OCI-LY1 (cell line): ENCODE results near the gene CCNY.
"Not testable (repeated sequence)": the region's sequence is repeated elsewhere in the genome, so short reads cannot be mapped to it uniquely, and the experiment has no call there.

Source experiments
- H2AFZ ChIP-seq: fragments of 200-600 bp; sonication (generic), shearing (Covaris generic); 2 replicates; pipeline ENCODE4 v1.6.0; 2014; ENCODE audit warnings: antibody characterized with exemption, mild to moderate bottlenecking, low read length
- H3F3A ChIP-seq: fragments of 200-600 bp; sonication (generic), shearing (Covaris generic); 2 replicates; pipeline ENCODE4 v1.6.0; 2014; ENCODE audit warnings: mild to moderate bottlenecking, antibody characterized with exemption, low read length, moderate library complexity; ENCODE audit not compliant: insufficient read depth
- H3K27ac ChIP-seq: fragments of 200-600 bp; sonication (generic); 2 replicates; pipeline ENCODE4 v1.5.1; 2014; ENCODE audit warnings: low read length, mixed run types, mild to moderate bottlenecking, low read depth; ENCODE audit not compliant: poor library complexity, severe bottlenecking
- H3K27me3 ChIP-seq: fragments of 200-600 bp; sonication (generic); 2 replicates; pipeline ENCODE4 v1.6.0; 2014; ENCODE audit warnings: antibody characterized with exemption, mild to moderate bottlenecking, low read length, moderate library complexity; ENCODE audit not compliant: insufficient read depth
- H3K36me3 ChIP-seq: fragments of 200-600 bp; sonication (generic); 2 replicates; pipeline ENCODE4 v1.6.1; 2014; ENCODE audit warnings: mild to moderate bottlenecking, antibody characterized with exemption, low read length, moderate library complexity, mixed read lengths; ENCODE audit not compliant: insufficient read depth
- H3K4me1 ChIP-seq: fragments of 200-600 bp; sonication (generic); 2 replicates; pipeline ENCODE4 v1.5.1; 2014; ENCODE audit warnings: mild to moderate bottlenecking, low read length, moderate library complexity; ENCODE audit not compliant: insufficient read depth, severe bottlenecking
- H3K4me2 ChIP-seq: fragments of 200-600 bp; sonication (generic), shearing (Covaris generic); 2 replicates; pipeline ENCODE4 v1.6.1; 2014; ENCODE audit warnings: low read length
- H3K4me3 ChIP-seq: fragments of 200-600 bp; sonication (generic); 2 replicates; pipeline ENCODE4 v1.5.1; 2014; ENCODE audit warnings: low read length, low read depth, mild to moderate bottlenecking, mixed read lengths; ENCODE audit not compliant: poor library complexity, severe bottlenecking
- H3K79me2 ChIP-seq: fragments of 200-600 bp; shearing (Covaris generic); 2 replicates; pipeline ENCODE4 v1.6.1; 2016; ENCODE audit warnings: mixed run types, low read length, mixed read lengths; ENCODE audit not compliant: insufficient read depth
- H3K9ac ChIP-seq: fragments of 200-600 bp; sonication (generic), shearing (Covaris generic); 2 replicates; pipeline ENCODE4 v1.6.1; 2014; ENCODE audit warnings: mild to moderate bottlenecking, low read length, mixed read lengths
- H3K9me2 ChIP-seq: fragments of 200-600 bp; sonication (generic), shearing (Covaris generic); 2 replicates; pipeline ENCODE4 v1.6.1; 2014; ENCODE audit warnings: low read depth, mild to moderate bottlenecking, low read length, mixed read lengths
- H3K9me3 ChIP-seq: fragments of 200-600 bp; shearing (Covaris generic); 2 replicates; pipeline ENCODE4 v1.6.1; 2014; ENCODE audit warnings: low read length, mixed read lengths
- H4K20me1 ChIP-seq: fragments of 200-600 bp; sonication (generic), shearing (Covaris generic); 2 replicates; pipeline ENCODE4 v1.6.0; 2016; ENCODE audit warnings: mild to moderate bottlenecking, low read length; ENCODE audit not compliant: insufficient read depth
- CTCF ChIP-seq: fragments of 200-600 bp; sonication (generic), shearing (Covaris generic); IDR thresholded peaks from 2 replicates; pipeline ENCODE4 v1.5.1; 2017; ENCODE audit warnings: mild to moderate bottlenecking, antibody characterized with exemption, low read length, moderate library complexity, mixed read lengths
- EZH2 ChIP-seq: fragments of 200-600 bp; sonication (generic), shearing (Covaris generic); IDR thresholded peaks from 2 replicates; pipeline ENCODE4 v1.8.0; 2017; ENCODE audit warnings: borderline replicate concordance, mixed run types, mild to moderate bottlenecking, antibody characterized with exemption, low read length, moderate library complexity, mixed read lengths

The CCNY gene

GRCh38 chr10:35353395-35353794 lies 17.1 kb downstream of the CCNY start:
- TF ChIP-seq EZH2 (no peak), CTCF (no peak)
- H3K4me1 ChIP-seq = no peaks in the 10 kb centered on the region
- no peaks in the 10 kb centered on the region for H3K79me2 ChIP-seq
- H3F3A ChIP-seq = no peaks in the 10 kb centered on the region
- no peaks in the 10 kb centered on the region for H3K27me3 ChIP-seq
- H4K20me1 ChIP-seq = 0 out of 2 replicates have a peak, but pooled peaks cover 2% of the 10 kb centered on the region
- no peak overlapping the region for H3K4me3 ChIP-seq
- no peak overlapping the region for H2AFZ ChIP-seq
- H3K9ac ChIP-seq = no peak overlapping the region
- no peaks in the 10 kb centered on the region for H3K9me3 ChIP-seq
- H3K4me2 ChIP-seq = no peak overlapping the region
- H3K36me3 ChIP-seq = no peaks in the 10 kb centered on the region; the same call in 1 of the 2 replicates
- no peaks in the 10 kb centered on the region for H3K9me2 ChIP-seq
- no peak overlapping the region for H3K27ac ChIP-seq

GRCh38 chr10:35353805-35354204 lies 17.5 kb downstream of the CCNY start:
- 0 out of 2 replicates have a peak, but pooled peaks cover 2% of the 10 kb centered on the region for H4K20me1 ChIP-seq
- H3K9me2 ChIP-seq = no peaks in the 10 kb centered on the region
- H2AFZ ChIP-seq = no peak overlapping the region
- no peak overlapping the region for H3K27ac ChIP-seq
- no peaks in the 10 kb centered on the region for H3K4me1 ChIP-seq
- no peak for TF ChIP-seq CTCF
- TF ChIP-seq EZH2 = no peak
- H3K4me2 ChIP-seq = no peak overlapping the region
- no peak overlapping the region for H3K4me3 ChIP-seq
- no peak overlapping the region for H3K9ac ChIP-seq
- H3K36me3 ChIP-seq = no peaks in the 10 kb centered on the region; the same call in 1 of the 2 replicates
- no peaks in the 10 kb centered on the region for H3K79me2 ChIP-seq
- no peaks in the 10 kb centered on the region for H3K27me3 ChIP-seq
- H3K9me3 ChIP-seq = no peaks in the 10 kb centered on the region
- H3F3A ChIP-seq = no peaks in the 10 kb centered on the region

GRCh38 chr10:35354257-35354656 lies 17.9 kb downstream of the CCNY start:
- H3K79me2 ChIP-seq, H3K4me3 ChIP-seq, H3K9me3 ChIP-seq, H4K20me1 ChIP-seq, H2AFZ ChIP-seq, H3K9ac ChIP-seq, H3K36me3 ChIP-seq, H3F3A ChIP-seq, H3K4me2 ChIP-seq, H3K4me1 ChIP-seq, H3K27me3 ChIP-seq, H3K27ac ChIP-seq, H3K9me2 ChIP-seq: not testable (repeated sequence)

GRCh38 chr10:35355971-35356724 lies 19.8 kb downstream of the CCNY start:
- no peaks in the 10 kb centered on the region for H3K4me1 ChIP-seq
- H3K4me3 ChIP-seq = no peak overlapping the region
- H3K9me2 ChIP-seq = no peaks in the 10 kb centered on the region
- no peak overlapping the region for H3K27ac ChIP-seq
- H3K4me2 ChIP-seq = no peak overlapping the region
- H4K20me1 ChIP-seq = 0 out of 2 replicates have a peak, but pooled peaks cover 2% of the 10 kb centered on the region
- no peaks in the 10 kb centered on the region for H3F3A ChIP-seq
- no peak overlapping the region for H3K9ac ChIP-seq
- H2AFZ ChIP-seq = no peak overlapping the region
- H3K9me3 ChIP-seq = no peaks in the 10 kb centered on the region
- H3K36me3 ChIP-seq = no peaks in the 10 kb centered on the region
- H3K79me2 ChIP-seq = no peaks in the 10 kb centered on the region
- H3K27me3 ChIP-seq = no peaks in the 10 kb centered on the region
- TF ChIP-seq EZH2 (no peak), CTCF (no peak)
